C4-2B (cell line): ENCODE results near the gene ZFAND4.

Experiments
- ZFX ChIP-seq: fragments of 450-650 bp; IDR thresholded peaks from 2 replicates; pipeline ENCODE4 v1.6.1; 2017
- TF ChIP-seq, protein P1 (sequence below): fragments of 450-650 bp; conservative IDR thresholded peaks from 2 replicates; pipeline ENCODE4 v1.5.1; 2017; ENCODE audit warnings: mild to moderate bottlenecking

DNA sequence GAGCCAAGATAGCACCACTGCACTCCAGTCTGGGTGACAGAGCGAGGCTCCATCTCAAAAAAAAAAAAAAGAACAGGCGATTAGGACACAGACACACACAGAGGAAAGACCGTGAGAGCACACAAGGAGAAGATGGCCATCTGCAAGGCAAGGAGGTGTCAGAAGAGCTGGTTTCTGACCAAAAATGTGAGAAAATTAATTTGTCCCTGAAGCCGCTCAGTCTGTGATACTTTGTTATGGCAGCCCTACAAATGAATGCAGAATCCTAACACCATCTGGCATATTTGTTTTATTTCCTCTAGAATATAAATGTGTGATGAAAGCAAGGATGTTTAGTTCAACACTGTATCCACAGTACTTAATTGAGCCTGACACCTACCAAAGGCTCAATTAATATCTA is 69.7 kb downstream of the ZFAND4 start:
- TF ChIP-seq, protein P1, sequence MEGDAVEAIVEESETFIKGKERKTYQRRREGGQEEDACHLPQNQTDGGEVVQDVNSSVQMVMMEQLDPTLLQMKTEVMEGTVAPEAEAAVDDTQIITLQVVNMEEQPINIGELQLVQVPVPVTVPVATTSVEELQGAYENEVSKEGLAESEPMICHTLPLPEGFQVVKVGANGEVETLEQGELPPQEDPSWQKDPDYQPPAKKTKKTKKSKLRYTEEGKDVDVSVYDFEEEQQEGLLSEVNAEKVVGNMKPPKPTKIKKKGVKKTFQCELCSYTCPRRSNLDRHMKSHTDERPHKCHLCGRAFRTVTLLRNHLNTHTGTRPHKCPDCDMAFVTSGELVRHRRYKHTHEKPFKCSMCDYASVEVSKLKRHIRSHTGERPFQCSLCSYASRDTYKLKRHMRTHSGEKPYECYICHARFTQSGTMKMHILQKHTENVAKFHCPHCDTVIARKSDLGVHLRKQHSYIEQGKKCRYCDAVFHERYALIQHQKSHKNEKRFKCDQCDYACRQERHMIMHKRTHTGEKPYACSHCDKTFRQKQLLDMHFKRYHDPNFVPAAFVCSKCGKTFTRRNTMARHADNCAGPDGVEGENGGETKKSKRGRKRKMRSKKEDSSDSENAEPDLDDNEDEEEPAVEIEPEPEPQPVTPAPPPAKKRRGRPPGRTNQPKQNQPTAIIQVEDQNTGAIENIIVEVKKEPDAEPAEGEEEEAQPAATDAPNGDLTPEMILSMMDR, result no peak
- no peak for TF ChIP-seq ZFX
